Heart left ventricle (tissue), 13 donors: ENCODE measurements around the gene CCDC78.

ENCODE experiments used
- POLR2A ChIP-seq, 2 donors: fragments of 450-650 bp; IDR thresholded peaks; one replicate each; pipeline ENCODE4 v1.6.1; 2017; ENCODE audit warnings: antibody characterized with exemption in 2 of 2, mild to moderate bottlenecking in 2 of 2, moderate library complexity in 2 of 2
- TF ChIP-seq, protein P1 (sequence below), 12 donors: fragments of 200-600 bp; sonication (generic) in 4 of 12; IDR thresholded peaks; one replicate each; pipeline versions ENCODE4 v1.5.0 to v1.8.0; 2018 to 2022; ENCODE audit warnings: antibody characterized with exemption in 12 of 12, mild to moderate bottlenecking in 5 of 12
- donor health status: ischemic (EF 13 %, LVEDD 7.1; RV severe dilation, severe dysfunction).
- donor health status: DM: no; HTN: yes; CAD: no.
- donor health status: DM: no; HTN: no; CAD: no.
- donor health status: ischemic (EF 25% LVEDD 6.9; RV normal size, moderate dysfunction).
- donor health status: ischemic (EF 25% LVEDD 5.7; RV mildly dilated, moderate dysfunction).
- donor health status: ischemic (EF 35%, LVEDD 5.7; RV mildly dilated, moderate dysfunction).
- donor health status: nonischemic (EF 11% LVEDD 7.7; RV severe dilation, severe dysfunction).
- donor health status: DM: yes; HTN: yes; CAD: no.
- donor health status: PGD.
- donor health status: ischemic (EF 29% LVEDD 5.4; RV normal size, mild dysfunction).
- donor health status: nonischemic (EF 23%, LVEDD 6.1; RV moderate dilation, normal function).

DNA sequence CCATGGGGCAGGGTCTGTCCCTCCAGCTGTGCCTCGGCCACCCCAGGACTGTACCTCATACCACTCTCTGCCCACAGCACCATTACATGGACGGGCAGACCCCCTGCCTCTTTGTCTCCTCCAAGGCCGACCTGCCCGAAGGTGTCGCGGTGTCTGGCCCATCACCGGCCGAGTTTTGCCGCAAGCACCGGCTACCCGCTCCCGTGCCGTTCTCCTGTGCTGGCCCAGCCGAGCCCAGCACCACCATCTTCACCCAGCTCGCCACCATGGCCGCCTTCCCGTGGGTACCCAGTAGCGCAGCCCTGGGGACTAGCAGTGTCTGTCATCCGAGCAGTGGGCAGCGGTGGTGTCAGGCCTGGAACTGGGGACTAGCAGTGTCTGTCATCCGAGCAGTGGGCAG, 53.4 kb downstream of the CCDC78 start:
- TF ChIP-seq, protein P1, sequence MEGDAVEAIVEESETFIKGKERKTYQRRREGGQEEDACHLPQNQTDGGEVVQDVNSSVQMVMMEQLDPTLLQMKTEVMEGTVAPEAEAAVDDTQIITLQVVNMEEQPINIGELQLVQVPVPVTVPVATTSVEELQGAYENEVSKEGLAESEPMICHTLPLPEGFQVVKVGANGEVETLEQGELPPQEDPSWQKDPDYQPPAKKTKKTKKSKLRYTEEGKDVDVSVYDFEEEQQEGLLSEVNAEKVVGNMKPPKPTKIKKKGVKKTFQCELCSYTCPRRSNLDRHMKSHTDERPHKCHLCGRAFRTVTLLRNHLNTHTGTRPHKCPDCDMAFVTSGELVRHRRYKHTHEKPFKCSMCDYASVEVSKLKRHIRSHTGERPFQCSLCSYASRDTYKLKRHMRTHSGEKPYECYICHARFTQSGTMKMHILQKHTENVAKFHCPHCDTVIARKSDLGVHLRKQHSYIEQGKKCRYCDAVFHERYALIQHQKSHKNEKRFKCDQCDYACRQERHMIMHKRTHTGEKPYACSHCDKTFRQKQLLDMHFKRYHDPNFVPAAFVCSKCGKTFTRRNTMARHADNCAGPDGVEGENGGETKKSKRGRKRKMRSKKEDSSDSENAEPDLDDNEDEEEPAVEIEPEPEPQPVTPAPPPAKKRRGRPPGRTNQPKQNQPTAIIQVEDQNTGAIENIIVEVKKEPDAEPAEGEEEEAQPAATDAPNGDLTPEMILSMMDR (IDR thresholded peaks at IDR 0.05) = no peak
- no peak for TF ChIP-seq POLR2A (IDR thresholded peaks at IDR 0.05)
